Progenitor cell of endocrine pancreas (in vitro differentiated cells): ENCODE measurements around the gene CDH2. TPM values are rescaled to one million over a fixed set of nuclear protein-coding genes. Genes with fewer than 3 reads are reported as not detected.

ENCODE experiments used
- DNase-seq: peaks from one replicate; pipeline ENCODE4 v3.0.0; 2021; ENCODE audit warnings: low spot score; ENCODE audit not compliant: unreplicated experiment
- H3K27ac Mint-ChIP-seq: 2 replicates; pipeline ENCODE4 v1.8.0; 2021; ENCODE audit warnings: mild to moderate bottlenecking, moderate library complexity, mixed read lengths
- H3K27me3 Mint-ChIP-seq: 2 replicates; pipeline ENCODE4 v1.8.0; 2021; ENCODE audit warnings: mixed read lengths
- H3K36me3 Mint-ChIP-seq: 2 replicates; pipeline ENCODE4 v1.8.0; 2022; ENCODE audit warnings: mixed read lengths; ENCODE audit not compliant: insufficient read depth
- H3K4me1 Mint-ChIP-seq: 2 replicates; pipeline ENCODE4 v1.8.0; 2021; ENCODE audit warnings: low read depth, mixed read lengths
- H3K4me3 Mint-ChIP-seq: 2 replicates; pipeline ENCODE4 v1.8.0; 2021; ENCODE audit warnings: low read depth, mild to moderate bottlenecking, moderate library complexity, mixed read lengths
- H3K9me3 Mint-ChIP-seq: 2 replicates; pipeline ENCODE4 v1.8.0; 2021; ENCODE audit warnings: low read depth, mixed read lengths
- CTCF ChIP-seq: fragments of 200-600 bp; sonication (generic); IDR thresholded peaks from one replicate; pipeline ENCODE4 v1.5.0; 2021; ENCODE audit warnings: antibody characterized with exemption, mild to moderate bottlenecking; ENCODE audit not compliant: unreplicated experiment
- total RNA-seq: library from RNA; stranded (reverse); gene quantifications from 2 replicates; pipeline ENCODE4 v1.2.1, GENCODE V29; 2021

Gene CDH2
- total RNA-seq, 1 donor from 2014 or later, result 197 TPM

GRCh38 chr18:27901424-27902226, 275.3 kb downstream of the CDH2 start:
- Mint-ChIP-seq H3K27me3 (peaks cover 41% of the 10 kb centered on the region), H3K4me3 (no peak overlapping the region), H3K27ac (no peak overlapping the region), H3K4me1 (peaks cover 19% of the 10 kb centered on the region), H3K36me3 (no peaks in the 10 kb centered on the region), H3K9me3 (peaks cover 16% of the 10 kb centered on the region)
- no peak for TF ChIP-seq CTCF
- DNase-seq, result no peak
